Ecto neural progenitor cell (in vitro differentiated cells): ENCODE measurements around the gene CXorf66.
"Not testable (repeated sequence)": the region's sequence is repeated elsewhere in the genome, so short reads cannot be mapped to it uniquely, and the experiment has no call there.

Source experiments
- DNase-seq: peaks from one replicate; pipeline ENCODE4 v3.0.0-alpha.2; 2018; ENCODE audit warnings: low spot score

Gene CXorf66, protein sequence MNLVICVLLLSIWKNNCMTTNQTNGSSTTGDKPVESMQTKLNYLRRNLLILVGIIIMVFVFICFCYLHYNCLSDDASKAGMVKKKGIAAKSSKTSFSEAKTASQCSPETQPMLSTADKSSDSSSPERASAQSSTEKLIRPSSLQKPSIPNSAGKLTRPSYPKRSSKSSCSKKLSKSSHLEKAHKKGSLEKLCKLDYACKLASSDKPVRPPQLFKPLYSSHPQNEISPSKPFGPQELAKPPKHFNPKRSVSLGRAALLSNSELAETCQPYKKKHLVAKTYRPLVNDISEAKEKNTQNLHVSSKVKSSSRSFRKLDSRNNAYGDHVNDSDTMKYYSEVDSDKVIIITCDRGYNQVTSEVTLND

DNA sequence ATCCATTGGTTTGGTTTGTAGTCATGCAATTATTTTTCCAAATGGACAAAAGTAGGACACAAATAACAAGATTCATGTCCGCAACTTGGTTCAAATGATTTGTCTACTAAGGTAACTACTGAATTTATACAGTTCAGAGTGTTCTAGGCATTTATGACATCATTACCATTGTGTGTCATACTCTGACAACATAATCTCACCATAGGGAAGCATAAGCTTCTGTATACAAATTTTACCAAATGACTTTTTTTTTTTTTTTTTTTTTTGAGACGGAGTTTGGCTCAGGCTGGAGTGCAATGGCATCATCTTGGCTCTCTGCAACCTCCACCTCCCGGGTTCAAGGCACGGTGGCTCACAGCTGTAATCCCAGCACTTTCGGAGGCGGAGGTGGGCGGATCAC lies at the start of gene CXorf66:
TSS of gene CXorf66 (minus strand) at position 101 of the 400 bp plus-strand sequence. CDS start at position 76, 25 bp downstream.
- no peak for DNase-seq

DNA sequence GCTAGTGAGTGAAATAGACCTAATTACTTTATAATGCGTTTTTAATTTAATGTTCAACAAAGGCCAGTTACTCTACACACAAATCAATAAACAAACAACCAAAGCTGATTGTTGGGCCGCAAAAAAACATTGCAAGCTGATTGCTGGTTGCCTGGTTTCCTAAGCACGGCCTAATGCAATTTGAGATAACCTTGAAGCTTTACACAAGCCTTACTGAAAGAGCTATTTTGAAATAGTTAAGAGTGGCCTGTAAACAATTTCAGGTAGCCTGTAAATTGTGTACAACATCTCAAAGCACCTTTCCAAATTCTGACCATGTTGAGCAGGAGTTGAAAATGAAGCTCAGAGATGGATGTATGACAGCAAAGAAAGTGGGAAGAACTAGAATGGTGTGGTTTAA lies 17.5 kb upstream of the CXorf66 start:
- no peak for DNase-seq

DNA sequence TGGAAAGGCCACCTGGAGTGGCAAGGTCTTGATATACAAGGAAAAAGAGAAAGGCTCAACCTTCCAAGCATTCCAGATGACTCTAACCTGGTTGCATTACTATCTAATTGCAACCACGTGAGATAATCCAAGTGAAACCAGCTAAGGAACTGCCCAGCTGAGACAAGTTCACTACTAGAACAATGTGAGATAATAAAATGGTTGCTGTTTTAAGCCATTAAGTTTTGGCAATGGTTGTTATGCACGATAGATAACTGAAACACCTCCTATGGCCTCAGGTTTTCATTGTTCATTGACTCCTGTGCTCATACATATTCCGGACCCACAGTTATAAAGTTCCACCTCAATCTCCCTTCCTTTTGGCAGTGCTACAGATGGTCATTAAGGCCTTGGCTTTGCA lies 9.2 kb upstream of the CXorf66 start:
- DNase-seq = no peak

DNA sequence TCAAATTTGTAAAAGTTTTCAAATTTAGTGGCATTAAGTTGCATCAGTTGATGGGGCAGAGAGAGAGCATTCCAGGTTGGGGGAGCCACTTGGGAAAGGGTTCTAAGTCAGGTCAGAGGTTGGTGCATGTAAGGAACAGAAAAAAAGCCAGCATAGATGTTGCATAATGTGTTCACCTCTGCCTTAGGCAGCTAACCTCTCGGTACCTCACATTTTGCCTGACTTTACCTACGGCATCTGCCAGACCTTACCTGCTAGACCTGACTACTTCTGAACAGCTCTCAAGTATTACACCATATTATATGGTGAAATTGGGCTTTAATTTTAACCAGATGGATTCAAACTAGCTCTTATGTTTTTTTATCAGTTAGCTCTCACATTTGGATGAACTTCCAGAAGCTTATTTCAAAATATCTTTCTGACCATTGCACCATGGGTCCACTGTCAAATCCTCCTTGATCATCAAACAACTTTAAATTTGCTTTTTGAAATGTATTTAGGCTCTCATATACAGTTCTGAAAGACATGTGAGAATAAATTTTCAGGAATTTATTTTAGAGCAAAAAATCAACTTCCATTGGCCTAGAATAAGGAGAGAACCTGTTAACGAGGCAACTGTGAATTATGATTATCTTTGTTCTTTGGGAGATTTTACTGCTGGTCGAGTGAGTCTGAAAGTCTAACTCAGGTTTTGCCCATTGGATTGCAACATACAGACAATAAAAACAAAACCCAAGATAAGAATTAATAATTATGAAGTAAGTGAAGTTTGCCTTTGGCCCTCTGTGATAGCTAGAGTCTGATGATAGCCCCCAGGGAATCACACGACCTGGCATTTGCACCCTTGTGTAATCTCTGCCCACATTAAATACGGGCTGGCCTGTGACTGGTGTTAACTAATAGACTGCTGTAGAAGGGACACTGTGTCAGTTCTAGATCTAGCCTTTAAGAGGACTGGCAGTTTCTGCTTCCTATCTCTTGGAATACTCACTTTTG lies 7.6 kb upstream of the CXorf66 start:
- DNase-seq = no peak

DNA sequence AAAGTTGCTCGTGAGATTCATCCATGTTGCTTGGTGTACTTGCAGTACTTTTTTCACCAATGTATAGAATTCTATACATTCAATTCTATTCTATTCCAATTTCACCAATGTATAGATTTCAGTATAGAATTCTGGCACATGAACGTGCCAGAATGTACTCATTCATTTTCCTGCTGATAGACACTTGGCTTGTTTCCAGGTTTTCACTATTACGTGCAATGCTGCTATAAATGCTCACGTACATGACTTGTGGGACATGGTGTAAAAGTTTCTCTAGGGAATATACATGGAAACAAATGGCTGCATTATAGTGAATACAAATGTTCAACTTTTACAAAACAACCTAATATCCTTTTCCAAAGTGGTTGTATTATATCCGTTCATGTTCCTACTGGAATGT lies 6.8 kb upstream of the CXorf66 start:
- DNase-seq = no peak

DNA sequence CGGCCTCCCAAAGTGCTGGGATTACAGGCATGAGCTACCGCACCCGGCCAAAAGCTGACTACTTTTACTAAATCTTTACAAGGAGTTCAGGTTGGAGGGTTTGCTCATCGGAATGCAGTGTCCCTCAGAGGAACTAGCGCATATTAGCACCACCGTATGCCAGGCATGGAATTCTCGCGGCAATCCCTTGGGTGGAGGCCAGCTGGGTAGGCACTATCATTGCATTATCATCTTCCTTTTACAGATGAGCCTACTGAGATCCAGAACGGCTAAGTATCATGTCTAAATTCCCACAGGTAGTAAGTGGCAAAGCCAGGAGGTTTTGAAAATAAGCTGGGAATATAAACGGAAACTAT lies 6.1 kb upstream of the CXorf66 start:
- no peak for DNase-seq

DNA sequence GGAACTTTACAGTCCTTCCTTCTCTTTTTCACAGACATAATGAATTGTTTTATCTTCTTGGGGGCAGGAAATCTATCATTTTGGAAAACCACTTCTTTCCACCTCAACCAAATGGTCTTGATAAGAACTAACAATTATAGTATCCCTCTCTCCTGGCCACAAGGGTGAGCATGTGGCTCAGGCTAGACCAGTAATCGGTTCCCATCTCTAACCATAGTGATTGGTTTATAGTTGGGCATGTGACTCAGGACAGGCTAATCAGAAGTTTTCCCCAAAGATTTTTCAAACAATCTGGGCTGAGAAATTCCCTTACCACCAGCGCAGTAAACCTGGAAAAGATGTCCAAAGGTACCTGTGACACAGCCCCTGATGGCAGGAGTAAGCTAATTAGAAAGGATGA lies 4.0 kb upstream of the CXorf66 start:
- DNase-seq = no peak

DNA sequence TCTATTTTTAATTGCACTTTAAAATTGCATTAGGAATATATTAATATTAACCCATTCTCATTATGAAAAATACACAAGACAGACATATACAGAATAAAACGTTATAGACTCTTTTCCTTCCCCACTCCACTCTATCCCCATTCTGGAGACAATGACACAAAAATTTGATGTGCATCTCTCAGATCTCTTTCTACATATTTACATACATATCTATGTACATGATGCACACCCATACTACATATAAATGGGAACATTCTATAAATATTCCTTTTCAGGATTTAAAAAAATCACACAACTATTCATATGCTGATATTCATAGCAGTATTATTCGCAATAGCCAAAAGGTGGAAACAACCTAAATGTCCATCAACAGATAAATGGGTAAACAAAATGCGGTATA lies 2.4 kb upstream of the CXorf66 start:
- no peak for DNase-seq

DNA sequence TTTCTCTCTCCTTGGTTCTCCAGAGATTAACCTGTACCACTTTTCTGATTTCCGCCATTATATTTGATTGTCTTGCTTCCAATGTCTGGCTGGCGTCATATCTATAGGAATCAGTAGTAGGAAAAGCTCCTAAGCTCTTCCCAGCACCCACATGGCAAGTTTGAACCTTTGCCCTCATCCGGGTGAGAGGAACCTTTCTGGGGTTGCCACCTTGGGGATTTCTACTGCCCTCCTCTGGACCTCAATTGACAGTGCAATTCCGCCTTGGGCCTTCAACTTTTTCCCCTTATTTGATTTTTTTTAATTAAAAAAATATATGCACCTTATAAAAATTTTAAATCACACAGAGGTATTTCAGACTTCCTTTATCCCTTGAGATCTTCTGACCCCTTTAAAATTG lies 2.0 kb upstream of the CXorf66 start:
- no peak for DNase-seq

DNA sequence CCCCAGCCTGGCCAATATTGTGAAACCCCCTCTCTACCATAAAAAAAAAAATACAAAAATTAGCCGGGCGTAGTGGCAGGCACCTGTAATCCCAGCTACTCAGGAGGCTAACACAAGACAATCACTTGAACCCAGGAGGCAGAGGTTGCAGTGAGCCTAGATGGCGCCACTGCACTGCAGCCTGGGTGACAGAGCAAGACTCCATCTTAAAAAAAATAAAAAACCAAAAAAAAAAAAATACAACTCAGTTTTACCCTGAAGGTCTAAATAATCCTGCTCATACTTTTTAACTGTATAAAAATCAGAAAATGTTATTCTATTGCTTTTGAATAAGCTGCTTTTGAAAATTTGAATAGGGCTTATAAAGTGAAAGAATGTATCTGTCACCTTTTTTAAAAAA lies 838 bp upstream of the CXorf66 start:
- not testable (repeated sequence) for DNase-seq

DNA sequence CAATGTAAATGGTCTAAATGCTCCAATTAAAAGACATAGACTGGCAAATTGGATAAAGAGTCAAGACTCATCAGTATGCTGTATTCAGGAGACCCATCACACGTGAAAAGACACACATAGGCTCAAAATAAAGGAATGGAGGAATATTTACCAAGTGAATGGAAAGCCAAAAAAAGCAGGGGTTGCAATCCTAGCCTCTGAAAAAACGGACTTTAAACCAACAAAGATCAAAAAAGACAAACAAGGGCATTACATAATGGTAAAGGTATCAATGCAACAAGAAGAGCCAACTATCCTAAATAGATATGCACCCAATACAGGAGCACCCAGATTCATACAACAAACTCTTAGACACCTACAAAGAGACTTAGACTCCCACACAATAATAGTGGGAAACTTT lies 4.2 kb downstream of the CXorf66 start:
- not testable (repeated sequence) for DNase-seq

DNA sequence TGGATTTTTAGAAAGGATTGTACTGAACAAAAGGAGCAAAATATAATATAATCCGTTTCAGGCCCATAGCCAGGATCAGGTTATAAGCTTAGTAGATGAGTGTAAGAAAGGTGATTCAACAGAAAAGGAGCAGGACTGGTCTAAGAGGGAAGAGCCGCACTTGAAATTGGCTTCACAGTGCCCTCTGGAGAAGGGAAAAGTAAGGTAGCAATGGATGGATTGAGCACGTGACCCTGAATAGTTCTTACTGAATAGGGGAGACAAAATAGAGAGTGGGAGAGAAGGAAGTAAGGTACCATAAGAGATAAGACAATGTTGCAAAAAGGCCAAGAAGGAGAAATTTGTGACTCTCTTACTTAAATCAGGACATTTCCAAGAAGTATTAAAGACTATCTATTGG lies 15.6 kb downstream of the CXorf66 start:
- no peak for DNase-seq

DNA sequence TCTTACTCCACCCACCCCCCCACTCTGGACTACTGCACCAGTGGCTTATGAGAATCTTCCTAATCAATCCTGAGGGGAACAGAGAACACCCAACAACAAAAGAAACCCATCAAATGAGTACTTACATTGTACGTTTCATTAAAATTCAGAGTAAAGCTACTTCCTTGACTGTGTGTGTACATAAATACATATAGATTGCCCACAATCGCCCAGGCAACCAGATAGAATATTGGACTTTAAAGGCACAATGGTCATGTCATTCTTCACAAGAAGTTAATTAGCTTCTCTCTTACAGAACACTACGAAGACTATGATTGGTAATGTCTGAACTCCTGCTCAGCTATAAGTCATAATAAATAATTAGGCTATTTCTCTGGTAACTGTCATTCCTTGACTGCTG lies 20.2 kb downstream of the CXorf66 start:
- DNase-seq = no peak

DNA sequence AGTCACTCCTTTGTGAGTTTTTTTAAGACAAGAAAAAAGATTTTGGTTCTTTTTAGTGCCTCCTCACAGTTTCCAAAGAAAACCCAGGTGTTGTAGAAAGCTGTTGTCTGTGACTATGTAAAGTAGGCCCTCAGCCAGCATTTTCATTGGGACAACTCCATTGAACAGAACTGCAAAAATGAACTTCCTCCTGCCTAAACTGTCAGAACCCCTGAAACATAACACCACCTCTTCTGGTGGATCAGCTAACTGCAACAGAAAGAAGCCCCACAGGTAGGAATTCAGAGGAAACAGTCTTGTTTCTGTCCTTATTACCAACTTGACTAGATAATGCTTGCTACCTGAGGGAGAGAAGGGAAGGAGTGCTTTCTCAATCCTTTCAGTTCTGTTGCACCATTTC lies 29.1 kb downstream of the CXorf66 start:
- DNase-seq = no peak

DNA sequence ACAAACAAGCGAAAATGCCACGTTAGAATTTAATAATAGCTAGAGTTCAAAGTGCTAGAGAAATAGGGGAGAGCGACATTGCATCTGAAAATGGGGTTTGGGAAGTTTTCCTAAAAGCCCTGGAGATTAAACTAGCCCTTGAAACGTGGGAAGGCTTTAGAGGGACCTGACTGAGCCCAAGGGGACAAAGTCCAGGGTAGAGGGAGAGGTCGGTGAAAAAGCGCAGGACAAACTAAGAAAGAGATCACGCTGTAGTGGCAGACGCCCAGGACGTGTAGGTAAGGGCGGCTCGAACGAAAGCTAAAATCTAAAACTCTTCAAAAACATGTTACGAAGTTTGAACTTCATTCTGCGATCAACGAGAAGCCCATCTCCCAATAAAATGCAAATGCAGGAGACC lies 31.4 kb downstream of the CXorf66 start:
- no peak for DNase-seq

DNA sequence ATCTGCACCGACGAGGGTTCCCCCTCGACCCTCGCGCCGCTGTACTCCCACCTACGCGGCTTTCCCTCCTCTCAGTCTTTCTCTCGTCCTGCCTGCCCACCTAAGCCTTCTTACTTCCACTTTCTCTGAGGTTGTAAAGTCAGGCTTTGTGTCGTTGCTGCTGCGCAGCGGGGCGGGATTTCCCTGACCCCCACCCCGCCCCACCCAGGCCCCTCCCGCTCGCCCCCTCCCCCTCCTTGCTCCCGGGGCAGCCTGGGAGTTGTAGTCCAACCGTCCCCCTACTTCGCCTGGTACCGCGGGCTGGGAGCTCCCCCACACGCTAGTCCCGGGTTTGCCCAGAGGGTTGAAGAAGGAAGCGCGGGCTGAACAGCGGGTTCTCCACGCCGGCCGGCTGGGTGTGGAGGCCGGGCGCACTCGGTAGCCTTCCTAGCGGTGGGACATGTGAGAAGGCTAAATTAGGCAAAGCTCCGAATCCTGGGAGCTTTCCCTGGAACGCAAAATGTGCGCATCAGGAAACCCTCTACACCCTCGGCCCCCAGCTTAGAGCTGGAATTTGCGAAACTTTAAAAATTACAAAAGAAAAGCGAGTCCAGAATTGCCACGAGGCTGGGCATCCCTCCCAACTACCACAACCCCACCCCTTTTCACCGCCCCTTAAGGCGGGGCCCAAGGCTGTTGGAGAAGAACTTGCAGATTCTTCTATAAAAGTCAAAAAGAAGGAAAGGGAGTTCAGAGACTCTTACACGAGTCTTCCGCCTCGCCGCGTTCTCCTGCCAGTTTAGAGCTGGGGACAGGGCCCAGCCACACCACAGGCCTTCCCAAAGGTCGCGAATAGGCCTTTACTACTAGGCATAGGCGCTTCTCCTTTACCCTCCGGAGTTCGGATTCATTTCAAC lies 32.2 kb downstream of the CXorf66 start, which contains the start of gene ATP11C:
TSS of gene ATP11C (minus strand) at position 153 of the 896 bp plus-strand sequence. CDS start 1,011 bp downstream, outside the sequence.
- peak; percentile 85 for DNase-seq

DNA sequence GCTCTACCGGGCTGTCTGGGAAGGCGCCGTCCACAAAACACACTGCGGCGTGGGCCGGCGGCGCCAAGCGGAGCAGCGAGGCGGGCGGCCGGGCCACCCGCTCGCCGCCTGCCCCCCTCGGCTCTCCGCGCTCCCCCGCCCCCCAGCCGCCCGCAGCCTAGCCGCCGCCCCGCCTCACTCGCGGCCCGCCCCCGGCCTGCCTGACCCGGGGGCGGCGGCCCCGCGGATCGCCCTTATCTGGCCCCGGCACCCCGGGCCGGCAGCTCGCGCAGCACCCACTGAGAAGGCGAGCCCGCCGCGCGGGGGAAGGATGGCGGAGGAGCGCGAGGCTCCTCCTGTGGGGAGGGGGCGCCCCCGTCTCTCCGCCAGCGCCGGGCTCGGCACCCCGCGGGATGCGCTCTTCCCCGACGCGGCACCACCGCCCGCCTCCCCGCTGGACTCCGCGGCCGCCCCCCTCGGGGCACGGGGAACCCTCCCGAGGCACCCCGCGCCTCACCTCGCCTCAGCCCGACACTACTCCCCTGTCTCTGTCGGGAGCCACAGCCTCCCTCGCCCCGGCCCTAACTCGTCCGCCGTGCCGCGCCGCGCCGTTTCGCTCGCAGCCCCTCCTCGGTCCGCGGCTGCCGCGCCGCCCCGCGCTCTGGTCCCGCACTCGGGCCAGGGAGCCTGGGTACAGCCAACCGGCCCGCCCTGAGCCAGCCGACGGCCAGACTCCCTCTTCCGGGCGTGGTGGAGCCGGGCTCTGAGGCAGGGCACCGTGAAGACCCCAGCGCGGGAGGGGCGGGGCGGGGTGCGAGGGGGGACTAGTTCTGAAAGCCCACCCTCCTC lies 33.0 kb downstream of the CXorf66 start:
- DNase-seq = peak; percentile 75

DNA sequence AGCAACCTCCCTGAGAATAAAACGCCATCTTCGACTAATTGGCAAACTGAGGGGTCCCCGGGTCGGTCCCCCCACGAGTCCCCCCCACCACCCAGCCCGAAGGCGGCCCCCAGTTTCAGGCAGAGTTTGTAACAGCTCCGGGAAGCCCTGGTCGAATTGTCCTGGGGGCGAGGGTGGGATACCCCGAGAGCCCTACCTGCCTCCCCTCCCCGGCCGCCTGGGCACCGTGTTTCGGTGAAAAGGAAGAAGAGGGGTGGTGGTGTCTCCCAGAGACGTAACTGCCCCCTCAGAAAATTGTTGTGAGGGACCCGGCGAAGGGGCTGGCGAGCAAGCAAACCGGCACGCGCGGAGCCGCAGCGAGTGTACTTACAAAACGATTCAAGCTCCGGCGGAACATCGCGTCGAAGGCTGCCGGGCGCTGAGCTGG lies 33.7 kb downstream of the CXorf66 start:
- DNase-seq = peak; percentile 54

DNA sequence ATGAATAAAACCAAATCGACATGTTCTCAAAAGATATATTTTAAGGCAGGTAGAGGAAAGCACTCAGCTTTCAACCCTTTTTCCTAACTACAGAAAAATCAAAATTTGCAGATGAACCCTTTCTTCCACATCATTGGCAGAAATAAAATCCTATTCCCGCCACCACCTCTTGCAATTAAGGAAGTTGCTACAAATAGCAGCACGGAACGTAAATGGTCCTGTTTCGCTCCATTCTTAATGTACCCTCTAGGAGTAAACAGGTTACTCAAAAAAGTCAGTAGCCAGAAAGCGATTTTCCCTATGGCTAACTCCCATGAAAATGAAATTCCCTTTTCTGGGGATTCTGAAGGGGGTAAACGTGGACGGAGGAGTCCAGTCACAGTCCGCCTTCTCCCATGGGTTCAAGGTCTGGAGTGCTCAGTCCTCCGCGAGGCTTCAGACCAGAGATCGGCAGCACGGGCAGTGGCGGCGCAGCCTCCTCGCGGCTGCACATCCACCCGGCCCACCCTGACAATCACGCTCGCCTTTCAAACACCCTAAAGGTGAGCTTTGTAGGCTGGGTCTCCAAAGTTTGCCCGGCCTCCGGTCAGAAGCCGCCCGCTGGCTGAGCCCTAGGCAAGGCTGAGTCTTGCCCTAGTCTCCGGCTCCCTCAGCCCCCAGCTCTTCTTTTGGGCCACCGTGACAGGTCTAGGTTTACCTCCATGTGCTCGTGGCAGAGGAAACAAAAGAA lies 34.2 kb downstream of the CXorf66 start:
- peak; percentile 52 for DNase-seq

DNA sequence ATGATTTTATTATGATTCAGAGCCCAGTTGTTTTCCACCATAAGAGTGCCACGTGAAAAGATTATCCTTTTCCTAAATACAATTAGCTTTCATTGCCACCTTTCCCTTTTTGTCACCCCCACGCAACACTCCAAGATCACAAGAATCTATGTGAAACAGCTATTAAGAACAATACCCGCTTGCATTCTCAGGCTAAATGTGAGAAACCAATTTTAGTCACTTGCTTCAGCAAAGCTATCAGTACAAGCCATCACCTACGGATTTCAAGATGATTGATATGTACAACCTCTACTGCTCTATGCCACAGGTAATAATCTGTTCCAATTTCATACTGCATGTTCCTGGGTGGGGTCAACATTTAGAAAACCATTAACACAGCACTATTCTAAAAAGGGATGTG lies 34.9 kb downstream of the CXorf66 start:
- no peak for DNase-seq
